LHCN-M2 (cell line): Measurements from ENCODE around the gene SEMA4D. TPM values are rescaled to one million over a fixed set of nuclear protein-coding genes. Genes with fewer than 3 reads are reported as not detected.
A peak's percentile ranks its signal among the peaks of the same experiment; 100 is the strongest.

Experiments used
- DNase-seq: peaks from one replicate; pipeline ENCODE4 v3.0.0-alpha.2; 2012; ENCODE audit warnings: low read depth
- total RNA-seq: library from RNA; depleted of rRNA; stranded (reverse); fragments of >200 nt; gene quantifications from 2 replicates; pipeline ENCODE4 v1.2.3, GENCODE V29; 2014; rRNA removed

Gene SEMA4D
- total RNA-seq, 1 experiment from 2014 or later = 0.06 TPM

DNA sequence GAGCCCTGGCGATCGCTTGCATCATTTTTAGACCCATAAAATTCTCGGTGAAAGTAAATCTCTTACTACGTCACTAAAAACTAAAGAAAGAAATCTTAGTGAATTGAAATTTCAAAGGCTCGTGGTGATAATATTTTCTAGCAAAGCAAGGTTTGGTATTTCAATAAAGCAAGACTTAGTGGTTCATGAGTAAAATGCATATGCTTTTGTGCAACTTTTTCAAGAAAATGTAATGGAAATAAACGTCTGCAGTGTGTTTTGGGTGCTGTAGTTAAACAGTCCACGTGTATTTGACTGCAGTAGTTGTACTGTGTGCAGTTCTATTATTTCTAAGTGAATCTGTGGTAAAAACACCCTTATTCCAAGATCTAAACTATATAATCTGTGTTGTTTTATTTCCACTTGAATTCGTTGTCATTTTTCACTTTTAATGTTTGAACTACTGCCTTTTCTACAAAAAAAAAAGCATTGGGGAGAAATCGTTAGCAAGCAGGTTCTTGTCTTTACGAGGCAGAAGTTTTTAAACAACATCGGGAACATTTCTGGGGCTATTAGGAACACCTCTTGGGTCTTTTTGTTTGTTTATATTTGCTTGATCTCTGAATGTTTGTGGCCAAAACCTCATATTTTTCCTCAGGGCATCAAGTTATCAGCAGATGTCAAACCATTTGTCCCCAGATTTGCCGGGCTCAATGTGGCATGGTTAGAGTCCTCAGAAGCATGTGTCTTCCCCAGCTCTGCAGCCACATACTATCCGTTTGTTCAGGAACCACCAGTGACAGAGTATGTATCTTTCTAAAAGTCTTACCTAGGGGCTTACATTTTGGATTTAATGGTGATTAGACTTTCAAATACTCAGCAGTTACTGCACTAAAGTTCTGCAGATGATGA lies 178.7 kb downstream of the SEMA4D start:
- DNase-seq = no peak

DNA sequence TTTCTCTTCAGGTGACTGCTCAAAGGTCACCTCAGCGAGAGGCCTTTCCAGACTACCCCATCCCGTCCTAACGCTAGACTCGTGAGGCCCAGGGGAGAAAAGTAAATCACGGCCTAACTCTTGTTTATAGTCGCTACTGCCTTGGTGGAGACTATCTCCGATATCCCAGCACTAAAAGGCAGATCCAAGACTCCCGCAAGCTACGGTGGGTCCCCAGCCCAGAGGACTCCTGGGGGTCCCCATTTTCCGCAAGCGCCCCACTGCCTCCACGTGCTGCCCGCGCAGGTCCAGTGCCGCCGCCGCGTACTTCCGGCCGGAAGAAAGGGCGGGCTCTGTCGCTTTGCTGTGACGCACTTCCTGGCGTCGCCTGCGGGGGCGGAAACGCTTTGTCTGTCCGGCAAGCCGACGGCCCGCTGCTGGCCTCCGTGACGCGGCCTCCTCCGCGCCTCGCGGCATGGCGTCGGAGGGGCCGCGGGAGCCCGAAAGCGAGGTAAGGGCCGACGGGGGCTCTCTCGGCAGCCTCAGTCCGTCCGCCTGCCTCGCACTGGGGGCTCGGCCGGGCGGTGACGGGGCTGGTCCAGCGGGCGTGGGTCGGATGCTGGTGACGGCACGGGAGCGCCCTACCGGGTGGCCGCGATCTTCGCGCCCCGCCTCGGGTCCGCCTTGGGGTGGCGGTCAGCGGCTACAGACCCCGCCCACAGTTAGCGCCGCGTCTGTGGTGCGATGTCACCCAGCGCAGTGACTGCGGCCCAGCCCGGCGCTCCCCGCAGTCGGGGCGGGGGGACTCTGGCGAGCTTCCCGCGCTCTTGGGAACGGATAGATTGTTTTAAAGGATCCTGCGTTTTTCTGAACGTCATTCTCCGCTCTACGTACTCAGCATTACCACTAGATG lies 179.5 kb downstream of the SEMA4D start, which contains the start of gene SECISBP2:
Gene SECISBP2 (plus strand): TSS at position 378 of the 892 bp plus-strand sequence. CDS start 77 bp downstream, at position 455.
- DNase-seq = peak; percentile 95

DNA sequence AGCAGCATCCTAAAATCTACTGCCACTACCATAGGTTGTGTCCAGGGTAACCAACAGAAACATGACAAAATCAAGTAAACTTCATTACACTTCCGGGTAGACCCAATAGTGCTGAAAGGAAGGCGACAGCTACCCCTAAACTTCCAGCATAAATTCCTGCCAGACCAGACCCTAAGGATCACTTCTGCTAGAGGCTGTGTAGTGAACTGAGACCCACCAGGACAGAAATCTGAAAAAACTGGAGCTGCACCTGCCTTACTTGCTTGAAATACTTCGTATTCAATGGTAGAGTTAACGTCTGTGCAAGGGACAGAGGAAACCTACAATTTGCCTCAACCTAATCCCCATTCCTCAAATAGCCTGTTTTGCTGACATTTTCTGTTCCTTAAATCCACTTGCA lies 180.6 kb downstream of the SEMA4D start:
- DNase-seq = no peak

DNA sequence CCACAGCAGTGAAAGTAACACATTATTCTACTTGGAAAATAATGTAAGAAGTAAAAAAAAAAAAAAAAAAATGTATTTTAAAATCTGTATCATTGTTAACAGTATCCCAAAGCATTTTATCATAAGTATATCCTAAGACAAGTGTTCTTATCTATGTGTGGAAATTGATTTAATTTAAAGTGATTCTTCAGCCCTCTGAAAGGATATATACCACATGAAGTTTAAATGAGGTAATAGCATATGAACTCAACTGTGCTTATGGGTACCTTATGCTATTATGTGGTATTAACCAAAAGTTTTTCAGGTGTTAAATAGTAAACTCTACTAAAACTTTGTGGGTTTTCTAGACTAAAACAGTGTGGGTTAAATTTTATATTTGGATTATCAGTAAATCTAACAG lies 182.4 kb downstream of the SEMA4D start:
- no peak for DNase-seq

DNA sequence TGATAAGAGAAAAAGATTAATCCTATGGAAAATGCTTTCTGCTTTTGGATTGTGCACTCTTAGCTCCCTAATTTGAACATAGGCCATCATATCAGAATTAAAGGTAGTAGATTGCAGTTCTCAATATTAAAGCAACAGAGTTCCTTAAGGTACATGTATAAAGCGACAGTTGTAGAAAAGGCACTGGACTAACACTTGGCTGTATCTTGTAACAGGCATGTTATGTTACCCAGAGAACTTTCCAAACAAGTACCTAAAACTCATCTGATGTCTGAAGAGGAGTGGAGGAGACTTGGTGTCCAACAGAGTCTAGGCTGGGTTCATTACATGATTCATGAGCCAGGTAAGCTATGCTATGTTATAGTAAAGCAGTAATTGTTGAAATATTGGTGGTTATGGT lies 183.0 kb downstream of the SEMA4D start:
- no peak for DNase-seq

DNA sequence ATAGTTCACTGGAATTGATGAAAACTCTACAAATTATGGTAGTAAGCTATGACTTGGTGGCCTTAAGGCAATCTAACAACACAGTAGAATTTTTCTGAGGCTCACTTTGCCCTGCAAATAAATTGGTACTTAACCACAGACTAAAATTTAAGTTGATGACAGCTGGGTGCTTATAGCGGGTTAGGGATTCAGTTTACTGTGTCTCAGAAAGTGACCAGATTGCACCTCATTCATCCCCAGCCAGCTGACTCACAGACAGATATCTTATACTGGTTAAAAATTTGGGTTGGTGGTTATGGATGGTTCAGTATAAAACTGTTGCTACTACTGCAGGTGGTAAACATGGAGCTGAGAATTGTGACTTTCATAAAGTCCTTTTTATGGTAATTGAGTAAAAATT lies 184.1 kb downstream of the SEMA4D start:
- peak; percentile 51 for DNase-seq

DNA sequence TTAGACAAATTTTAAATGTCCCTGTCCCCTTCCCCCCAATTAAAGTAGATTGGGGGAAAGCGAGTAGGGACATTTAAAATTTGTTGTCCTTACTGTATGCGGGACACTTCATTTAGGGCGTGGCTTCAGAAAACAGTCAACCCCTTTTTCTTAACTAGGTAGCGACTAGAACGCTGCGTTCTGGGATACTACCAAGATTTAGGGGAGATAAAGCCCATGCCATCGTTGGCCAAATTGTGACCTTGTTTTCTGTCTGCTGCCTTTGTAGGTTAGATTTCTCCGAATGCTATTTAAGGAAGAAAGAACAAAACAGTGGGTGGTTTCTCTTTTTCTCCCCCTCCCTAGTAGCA lies 185.7 kb downstream of the SEMA4D start:
- peak; percentile 32 for DNase-seq

DNA sequence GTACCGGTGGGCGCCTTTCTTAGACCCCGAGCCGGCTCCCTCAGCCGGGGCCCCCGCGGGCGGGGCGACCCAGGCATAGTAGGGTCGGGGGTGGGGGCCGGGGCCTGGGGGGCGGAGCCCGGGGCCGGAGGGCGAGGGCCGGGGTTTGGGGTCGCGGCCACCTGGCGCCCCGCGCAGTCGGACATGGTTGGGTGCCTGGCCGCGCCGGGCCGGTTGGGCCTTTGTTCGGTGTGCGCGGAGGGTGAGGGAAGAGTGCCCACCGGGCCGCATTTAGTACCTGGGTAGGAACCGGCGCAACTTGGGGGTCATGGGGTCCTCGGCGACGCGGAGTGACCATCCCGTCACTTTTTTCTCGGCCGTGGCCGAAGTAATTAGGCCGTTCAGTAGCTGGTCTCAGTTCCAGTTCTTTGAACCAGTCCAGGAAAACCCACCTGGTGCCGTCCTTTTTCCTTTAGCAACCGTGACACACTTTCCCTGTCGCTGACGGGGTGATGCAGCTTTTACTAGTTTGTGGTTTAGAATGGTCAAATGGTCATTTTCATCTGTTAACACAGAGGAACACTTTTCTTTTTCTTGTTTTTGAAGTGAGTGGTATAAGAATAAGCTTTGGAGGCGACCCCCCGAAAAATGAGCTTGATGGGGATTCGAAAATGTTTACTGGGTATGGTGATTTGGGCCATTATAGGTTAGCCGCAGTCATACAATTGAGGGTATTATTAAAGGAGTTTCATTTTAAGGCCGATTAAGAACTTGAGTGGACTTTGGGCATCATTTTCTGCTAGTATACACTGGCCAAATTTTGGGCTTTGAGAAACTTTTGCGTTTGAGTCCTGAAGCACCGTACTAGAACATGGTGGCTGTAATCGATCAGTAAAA lies 186.3 kb downstream of the SEMA4D start:
- peak; percentile 25 for DNase-seq

Other genes starting within 250 kb of the SEMA4D start
- 194 and 265 TPM in 2 replicates for gene CKS2, start 186.9 kb downstream of the SEMA4D start, total RNA-seq
- gene SECISBP2, start 179.6 kb downstream of the SEMA4D start, total RNA-seq = 16.5 and 23.6 TPM in 2 replicates
- 0.92 TPM in 1 of 2 replicates, not detected in the other for gene GADD45G, start 106.9 kb upstream of the SEMA4D start, total RNA-seq